GM21723 (cell line): ENCODE measurements around the gene ZNF521.
"Not testable (repeated sequence)": the region's sequence is repeated elsewhere in the genome, so short reads cannot be mapped to it uniquely, and the experiment has no call there.

Experiments used
- ATAC-seq: cut with Tn5 transposase; IDR thresholded peaks from one replicate; pipeline ENCODE4 v1.9.1; 2021; ENCODE audit warnings: mild to moderate bottlenecking, moderate library complexity; ENCODE audit not compliant: unreplicated experiment

The ZNF521 gene

GRCh38 chr18:25047983-25048382 lies 304.0 kb downstream of the ZNF521 start:
- no peak for ATAC-seq

- ATAC-seq = no peak
Observed at GRCh38 chr18:25047421-25047820, 304.5 kb downstream of the ZNF521 start.

- ATAC-seq = no peak
Observed at GRCh38 chr18:25044694-25045093, 307.3 kb downstream of the ZNF521 start.

- no peak for ATAC-seq
Observed at GRCh38 chr18:25043104-25043503, 308.9 kb downstream of the ZNF521 start.

GRCh38 chr18:25042641-25043051 lies 309.3 kb downstream of the ZNF521 start:
- ATAC-seq = no peak

- ATAC-seq = no peak
Observed at GRCh38 chr18:25039781-25040180, 312.2 kb downstream of the ZNF521 start.

- no peak for ATAC-seq
Observed at GRCh38 chr18:25038261-25038660, 313.7 kb downstream of the ZNF521 start.

GRCh38 chr18:25033747-25034471 lies 318.1 kb downstream of the ZNF521 start:
- ATAC-seq = no peak

- not testable (repeated sequence) for ATAC-seq
Observed at GRCh38 chr18:25033175-25033574, 318.8 kb downstream of the ZNF521 start.

GRCh38 chr18:25029802-25030201 lies 322.2 kb downstream of the ZNF521 start:
- no peak for ATAC-seq

GRCh38 chr18:25019931-25020330 lies 332.0 kb downstream of the ZNF521 start:
- ATAC-seq = no peak

GRCh38 chr18:25019086-25019860 lies 332.7 kb downstream of the ZNF521 start:
- ATAC-seq = no peak

- ATAC-seq = no peak
Observed at GRCh38 chr18:25016666-25017065, 335.3 kb downstream of the ZNF521 start.

GRCh38 chr18:25016181-25016580 lies 335.8 kb downstream of the ZNF521 start:
- ATAC-seq = no peak
